HEK293 (cell line): Measurements from ENCODE around the gene NINL.

ENCODE experiments used
- CTCF ChIA-PET: fragments of 350-600 bp; formaldehyde crosslinking; extraction: SDS; loops from one replicate; lab custom pipeline; 2021; ENCODE audit warnings: antibody characterized with exemption; lab: Yijun Ruan, JAX
- POLR2A ChIA-PET: fragments of 300-600 bp; formaldehyde crosslinking; extraction: SDS; loops from one replicate; lab custom pipeline; 2020; ENCODE audit warnings: antibody characterized with exemption, inconsistent platforms; lab: Yijun Ruan, JAX
- H3K27ac ChIP-seq: fragments of 200-500 bp; sonication (Bioruptor generic); 2 replicates; pipeline ENCODE4 v1.5.1; 2014; ENCODE audit warnings: low read depth, low read length, control low read depth, inconsistent platforms; ENCODE audit errors: extremely low read depth
- H3K36me3 ChIP-seq, 2 experiments: fragments of 200-500 bp in 1 of 2; sonication (Bioruptor generic) in 1 of 2; 1 replicate in 1 of 2; 2 replicates in 1 of 2; pipeline ENCODE4 v1.5.1; 2014 to 2017; ENCODE audit warnings: inconsistent platforms in 2 of 2, low read length in 2 of 2; ENCODE audit not compliant: control insufficient read depth in 2 of 2, insufficient read depth in 1 of 2
- H3K4me1 ChIP-seq: fragments of 200-500 bp; sonication (Bioruptor generic); 2 replicates; pipeline ENCODE4 v1.5.1; 2014; ENCODE audit warnings: mild to moderate bottlenecking, low read length, inconsistent platforms; ENCODE audit not compliant: control insufficient read depth, insufficient read depth
- H3K4me3 ChIP-seq: 2 replicates; pipeline ENCODE4 v1.5.1; 2011; ENCODE audit warnings: low read depth, mild to moderate bottlenecking, control low read depth, low read length, moderate library complexity
- H3K9me3 ChIP-seq: fragments of 200-500 bp; sonication (Bioruptor generic); 2 replicates; pipeline ENCODE4 v1.5.1; 2014; ENCODE audit warnings: low read depth, low read length, inconsistent platforms; ENCODE audit not compliant: control insufficient read depth, insufficient read depth
- EGR2 ChIP-seq: fragments of 450-650 bp; formaldehyde crosslinking; IDR thresholded peaks from 2 replicates; pipeline ENCODE4 v1.5.1; 2016; ENCODE audit warnings: low read depth, missing biosample characterization, missing genetic modification characterization
- RBAK ChIP-seq: fragments of 450-650 bp; formaldehyde crosslinking; IDR thresholded peaks from 2 replicates; pipeline ENCODE4 v1.5.1; 2016; ENCODE audit warnings: missing biosample characterization, missing genetic modification characterization
- TCF7L2 ChIP-seq: IDR thresholded peaks from 2 replicates; pipeline ENCODE4 v1.6.1; 2011; ENCODE audit warnings: low read depth, mild to moderate bottlenecking, inconsistent platforms, low read length, moderate library complexity, borderline replicate concordance
- ZBTB48 ChIP-seq: fragments of 450-650 bp; formaldehyde crosslinking; IDR thresholded peaks from 2 replicates; pipeline ENCODE4 v1.5.1; 2016; ENCODE audit warnings: missing biosample characterization, missing genetic modification characterization
- ZNF112 ChIP-seq: fragments of 450-650 bp; formaldehyde crosslinking; IDR thresholded peaks from 2 replicates; pipeline ENCODE4 v1.5.0; 2017; ENCODE audit warnings: missing biosample characterization, missing genetic modification characterization
- ZNF132 ChIP-seq: fragments of 450-650 bp; formaldehyde crosslinking; IDR thresholded peaks from 2 replicates; pipeline ENCODE4 v1.5.1; 2017; ENCODE audit warnings: missing biosample characterization, missing genetic modification characterization, borderline replicate concordance
- ZNF2 ChIP-seq: fragments of 450-650 bp; formaldehyde crosslinking; IDR thresholded peaks from 2 replicates; pipeline ENCODE4 v1.5.1; 2016; ENCODE audit warnings: missing biosample characterization, missing genetic modification characterization
- ZNF266 ChIP-seq: fragments of 450-650 bp; formaldehyde crosslinking; IDR thresholded peaks from 2 replicates; pipeline ENCODE4 v1.5.1; 2016; ENCODE audit warnings: missing biosample characterization, missing genetic modification characterization, low read depth
- ZNF335 ChIP-seq: fragments of 450-650 bp; formaldehyde crosslinking; conservative IDR thresholded peaks from 2 replicates; pipeline ENCODE4 v1.5.1; 2016; ENCODE audit warnings: missing biosample characterization, missing genetic modification characterization
- ZNF394 ChIP-seq: fragments of 450-650 bp; formaldehyde crosslinking; IDR thresholded peaks from 2 replicates; pipeline ENCODE4 v1.5.1; 2016; ENCODE audit warnings: missing biosample characterization, missing genetic modification characterization, mild to moderate bottlenecking, moderate library complexity, borderline replicate concordance
- ZNF423 ChIP-seq: fragments of 450-650 bp; formaldehyde crosslinking; IDR thresholded peaks from 2 replicates; pipeline ENCODE4 v1.5.1; 2016; ENCODE audit warnings: missing biosample characterization, missing genetic modification characterization
- ZNF660 ChIP-seq: fragments of 450-650 bp; IDR thresholded peaks from 2 replicates; pipeline ENCODE4 v1.5.1; 2018; ENCODE audit warnings: missing biosample characterization, mild to moderate bottlenecking, missing genetic modification characterization
- TF ChIP-seq, protein P1 (sequence below): IDR thresholded peaks from 2 replicates; pipeline ENCODE4 v1.6.1; 2011; ENCODE audit warnings: mild to moderate bottlenecking, low read depth, low read length, borderline replicate concordance
- TF ChIP-seq, protein P2 (sequence below): fragments of 450-650 bp; IDR thresholded peaks from 2 replicates; pipeline ENCODE4 v1.5.1; 2018; ENCODE audit warnings: missing biosample characterization, mild to moderate bottlenecking, missing genetic modification characterization
- TF ChIP-seq, protein P3 (sequence below): fragments of 450-650 bp; formaldehyde crosslinking; IDR thresholded peaks from 2 replicates; pipeline ENCODE4 v1.5.1; 2016; ENCODE audit warnings: missing biosample characterization, missing genetic modification characterization
- TF ChIP-seq, protein P4 (sequence below): fragments of 450-650 bp; formaldehyde crosslinking; IDR thresholded peaks from 2 replicates; pipeline ENCODE4 v1.5.1; 2016; ENCODE audit warnings: missing biosample characterization, missing genetic modification characterization
- TF ChIP-seq, protein P5 (sequence below): fragments of 450-650 bp; formaldehyde crosslinking; conservative IDR thresholded peaks from 2 replicates; pipeline ENCODE4 v1.5.1; 2016; ENCODE audit warnings: low read depth, missing biosample characterization, missing genetic modification characterization
- TF ChIP-seq, protein P6 (sequence below): fragments of 450-650 bp; formaldehyde crosslinking; IDR thresholded peaks from 2 replicates; pipeline ENCODE4 v1.5.1; 2016; ENCODE audit warnings: missing biosample characterization, missing genetic modification characterization, low read depth
- TF ChIP-seq, protein P7 (sequence below): fragments of 450-650 bp; formaldehyde crosslinking; IDR thresholded peaks from 2 replicates; pipeline ENCODE4 v1.5.1; 2016; ENCODE audit warnings: missing biosample characterization, missing genetic modification characterization

The NINL gene

DNA sequence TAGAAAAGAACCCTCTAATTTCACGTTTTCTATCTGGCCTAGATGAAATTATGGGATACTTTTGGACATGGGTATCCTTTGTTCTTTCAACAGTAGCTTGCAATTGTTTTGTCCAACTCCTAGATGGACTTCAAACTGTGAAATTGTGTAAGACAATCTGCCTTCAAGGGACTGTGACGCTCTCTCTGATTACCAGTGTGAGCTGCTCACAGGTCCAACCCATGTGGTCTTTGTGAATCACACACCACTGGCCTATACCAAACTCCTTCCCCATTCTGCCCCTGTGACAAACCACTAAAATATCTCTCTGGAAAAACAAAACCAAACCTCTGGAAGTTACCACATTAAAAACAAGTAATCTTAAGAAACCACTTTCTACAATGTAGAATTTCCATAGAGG is 59.5 kb downstream of the NINL start:
- POLR2A ChIA-PET: no interaction called here
- Histone ChIP-seq H3K36me3 (peaks cover 0 to 23% of the 10 kb centered on the region in 2 experiments; a peak in 2 of 3 replicates), H3K4me1 (no peaks in the 10 kb centered on the region), H3K4me3 (no peak overlapping the region), H3K27ac (no peak overlapping the region), H3K9me3 (no peaks in the 10 kb centered on the region)
- TF ChIP-seq, protein P1, sequence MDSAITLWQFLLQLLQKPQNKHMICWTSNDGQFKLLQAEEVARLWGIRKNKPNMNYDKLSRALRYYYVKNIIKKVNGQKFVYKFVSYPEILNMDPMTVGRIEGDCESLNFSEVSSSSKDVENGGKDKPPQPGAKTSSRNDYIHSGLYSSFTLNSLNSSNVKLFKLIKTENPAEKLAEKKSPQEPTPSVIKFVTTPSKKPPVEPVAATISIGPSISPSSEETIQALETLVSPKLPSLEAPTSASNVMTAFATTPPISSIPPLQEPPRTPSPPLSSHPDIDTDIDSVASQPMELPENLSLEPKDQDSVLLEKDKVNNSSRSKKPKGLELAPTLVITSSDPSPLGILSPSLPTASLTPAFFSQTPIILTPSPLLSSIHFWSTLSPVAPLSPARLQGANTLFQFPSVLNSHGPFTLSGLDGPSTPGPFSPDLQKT: no peak
- TF ChIP-seq, protein P2, sequence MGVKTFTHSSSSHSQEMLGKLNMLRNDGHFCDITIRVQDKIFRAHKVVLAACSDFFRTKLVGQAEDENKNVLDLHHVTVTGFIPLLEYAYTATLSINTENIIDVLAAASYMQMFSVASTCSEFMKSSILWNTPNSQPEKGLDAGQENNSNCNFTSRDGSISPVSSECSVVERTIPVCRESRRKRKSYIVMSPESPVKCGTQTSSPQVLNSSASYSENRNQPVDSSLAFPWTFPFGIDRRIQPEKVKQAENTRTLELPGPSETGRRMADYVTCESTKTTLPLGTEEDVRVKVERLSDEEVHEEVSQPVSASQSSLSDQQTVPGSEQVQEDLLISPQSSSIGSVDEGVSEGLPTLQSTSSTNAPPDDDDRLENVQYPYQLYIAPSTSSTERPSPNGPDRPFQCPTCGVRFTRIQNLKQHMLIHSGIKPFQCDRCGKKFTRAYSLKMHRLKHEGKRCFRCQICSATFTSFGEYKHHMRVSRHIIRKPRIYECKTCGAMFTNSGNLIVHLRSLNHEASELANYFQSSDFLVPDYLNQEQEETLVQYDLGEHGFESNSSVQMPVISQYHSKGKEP: no peak
- no peak for TF ChIP-seq ZNF660 (tag by site-specific recombination)
- TF ChIP-seq, protein P3, sequence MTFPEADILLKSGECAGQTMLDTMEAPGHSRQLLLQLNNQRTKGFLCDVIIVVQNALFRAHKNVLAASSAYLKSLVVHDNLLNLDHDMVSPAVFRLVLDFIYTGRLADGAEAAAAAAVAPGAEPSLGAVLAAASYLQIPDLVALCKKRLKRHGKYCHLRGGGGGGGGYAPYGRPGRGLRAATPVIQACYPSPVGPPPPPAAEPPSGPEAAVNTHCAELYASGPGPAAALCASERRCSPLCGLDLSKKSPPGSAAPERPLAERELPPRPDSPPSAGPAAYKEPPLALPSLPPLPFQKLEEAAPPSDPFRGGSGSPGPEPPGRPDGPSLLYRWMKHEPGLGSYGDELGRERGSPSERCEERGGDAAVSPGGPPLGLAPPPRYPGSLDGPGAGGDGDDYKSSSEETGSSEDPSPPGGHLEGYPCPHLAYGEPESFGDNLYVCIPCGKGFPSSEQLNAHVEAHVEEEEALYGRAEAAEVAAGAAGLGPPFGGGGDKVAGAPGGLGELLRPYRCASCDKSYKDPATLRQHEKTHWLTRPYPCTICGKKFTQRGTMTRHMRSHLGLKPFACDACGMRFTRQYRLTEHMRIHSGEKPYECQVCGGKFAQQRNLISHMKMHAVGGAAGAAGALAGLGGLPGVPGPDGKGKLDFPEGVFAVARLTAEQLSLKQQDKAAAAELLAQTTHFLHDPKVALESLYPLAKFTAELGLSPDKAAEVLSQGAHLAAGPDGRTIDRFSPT: no peak
- TF ChIP-seq, protein P4, sequence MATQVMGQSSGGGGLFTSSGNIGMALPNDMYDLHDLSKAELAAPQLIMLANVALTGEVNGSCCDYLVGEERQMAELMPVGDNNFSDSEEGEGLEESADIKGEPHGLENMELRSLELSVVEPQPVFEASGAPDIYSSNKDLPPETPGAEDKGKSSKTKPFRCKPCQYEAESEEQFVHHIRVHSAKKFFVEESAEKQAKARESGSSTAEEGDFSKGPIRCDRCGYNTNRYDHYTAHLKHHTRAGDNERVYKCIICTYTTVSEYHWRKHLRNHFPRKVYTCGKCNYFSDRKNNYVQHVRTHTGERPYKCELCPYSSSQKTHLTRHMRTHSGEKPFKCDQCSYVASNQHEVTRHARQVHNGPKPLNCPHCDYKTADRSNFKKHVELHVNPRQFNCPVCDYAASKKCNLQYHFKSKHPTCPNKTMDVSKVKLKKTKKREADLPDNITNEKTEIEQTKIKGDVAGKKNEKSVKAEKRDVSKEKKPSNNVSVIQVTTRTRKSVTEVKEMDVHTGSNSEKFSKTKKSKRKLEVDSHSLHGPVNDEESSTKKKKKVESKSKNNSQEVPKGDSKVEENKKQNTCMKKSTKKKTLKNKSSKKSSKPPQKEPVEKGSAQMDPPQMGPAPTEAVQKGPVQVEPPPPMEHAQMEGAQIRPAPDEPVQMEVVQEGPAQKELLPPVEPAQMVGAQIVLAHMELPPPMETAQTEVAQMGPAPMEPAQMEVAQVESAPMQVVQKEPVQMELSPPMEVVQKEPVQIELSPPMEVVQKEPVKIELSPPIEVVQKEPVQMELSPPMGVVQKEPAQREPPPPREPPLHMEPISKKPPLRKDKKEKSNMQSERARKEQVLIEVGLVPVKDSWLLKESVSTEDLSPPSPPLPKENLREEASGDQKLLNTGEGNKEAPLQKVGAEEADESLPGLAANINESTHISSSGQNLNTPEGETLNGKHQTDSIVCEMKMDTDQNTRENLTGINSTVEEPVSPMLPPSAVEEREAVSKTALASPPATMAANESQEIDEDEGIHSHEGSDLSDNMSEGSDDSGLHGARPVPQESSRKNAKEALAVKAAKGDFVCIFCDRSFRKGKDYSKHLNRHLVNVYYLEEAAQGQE (tag by site-specific recombination): no peak
- TF ChIP-seq ZNF2 (tag by site-specific recombination): no peak
- no peak for TF ChIP-seq EGR2
- TF ChIP-seq, protein P5, sequence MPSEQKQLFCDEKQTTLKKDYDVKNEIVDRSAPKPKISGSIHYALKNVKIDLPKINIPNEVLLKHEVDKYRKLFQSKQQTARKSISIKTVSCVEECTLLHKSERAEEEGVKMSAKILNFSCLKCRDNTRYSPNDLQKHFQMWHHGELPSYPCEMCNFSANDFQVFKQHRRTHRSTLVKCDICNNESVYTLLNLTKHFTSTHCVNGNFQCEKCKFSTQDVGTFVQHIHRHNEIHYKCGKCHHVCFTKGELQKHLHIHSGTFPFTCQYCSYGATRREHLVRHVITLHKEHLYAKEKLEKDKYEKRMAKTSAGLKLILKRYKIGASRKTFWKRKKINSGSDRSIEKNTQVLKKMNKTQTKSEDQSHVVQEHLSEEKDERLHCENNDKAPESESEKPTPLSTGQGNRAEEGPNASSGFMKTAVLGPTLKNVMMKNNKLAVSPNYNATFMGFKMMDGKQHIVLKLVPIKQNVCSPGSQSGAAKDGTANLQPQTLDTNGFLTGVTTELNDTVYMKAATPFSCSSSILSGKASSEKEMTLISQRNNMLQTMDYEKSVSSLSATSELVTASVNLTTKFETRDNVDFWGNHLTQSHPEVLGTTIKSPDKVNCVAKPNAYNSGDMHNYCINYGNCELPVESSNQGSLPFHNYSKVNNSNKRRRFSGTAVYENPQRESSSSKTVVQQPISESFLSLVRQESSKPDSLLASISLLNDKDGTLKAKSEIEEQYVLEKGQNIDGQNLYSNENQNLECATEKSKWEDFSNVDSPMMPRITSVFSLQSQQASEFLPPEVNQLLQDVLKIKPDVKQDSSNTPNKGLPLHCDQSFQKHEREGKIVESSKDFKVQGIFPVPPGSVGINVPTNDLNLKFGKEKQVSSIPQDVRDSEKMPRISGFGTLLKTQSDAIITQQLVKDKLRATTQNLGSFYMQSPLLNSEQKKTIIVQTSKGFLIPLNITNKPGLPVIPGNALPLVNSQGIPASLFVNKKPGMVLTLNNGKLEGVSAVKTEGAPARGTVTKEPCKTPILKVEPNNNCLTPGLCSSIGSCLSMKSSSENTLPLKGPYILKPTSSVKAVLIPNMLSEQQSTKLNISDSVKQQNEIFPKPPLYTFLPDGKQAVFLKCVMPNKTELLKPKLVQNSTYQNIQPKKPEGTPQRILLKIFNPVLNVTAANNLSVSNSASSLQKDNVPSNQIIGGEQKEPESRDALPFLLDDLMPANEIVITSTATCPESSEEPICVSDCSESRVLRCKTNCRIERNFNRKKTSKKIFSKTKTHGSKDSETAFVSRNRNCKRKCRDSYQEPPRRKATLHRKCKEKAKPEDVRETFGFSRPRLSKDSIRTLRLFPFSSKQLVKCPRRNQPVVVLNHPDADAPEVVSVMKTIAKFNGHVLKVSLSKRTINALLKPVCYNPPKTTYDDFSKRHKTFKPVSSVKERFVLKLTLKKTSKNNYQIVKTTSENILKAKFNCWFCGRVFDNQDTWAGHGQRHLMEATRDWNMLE (tag by site-specific recombination): no peak
- no peak for TF ChIP-seq RBAK (tag by site-specific recombination)
- TF ChIP-seq, protein P6, sequence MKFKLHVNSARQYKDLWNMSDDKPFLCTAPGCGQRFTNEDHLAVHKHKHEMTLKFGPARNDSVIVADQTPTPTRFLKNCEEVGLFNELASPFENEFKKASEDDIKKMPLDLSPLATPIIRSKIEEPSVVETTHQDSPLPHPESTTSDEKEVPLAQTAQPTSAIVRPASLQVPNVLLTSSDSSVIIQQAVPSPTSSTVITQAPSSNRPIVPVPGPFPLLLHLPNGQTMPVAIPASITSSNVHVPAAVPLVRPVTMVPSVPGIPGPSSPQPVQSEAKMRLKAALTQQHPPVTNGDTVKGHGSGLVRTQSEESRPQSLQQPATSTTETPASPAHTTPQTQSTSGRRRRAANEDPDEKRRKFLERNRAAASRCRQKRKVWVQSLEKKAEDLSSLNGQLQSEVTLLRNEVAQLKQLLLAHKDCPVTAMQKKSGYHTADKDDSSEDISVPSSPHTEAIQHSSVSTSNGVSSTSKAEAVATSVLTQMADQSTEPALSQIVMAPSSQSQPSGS (tag by site-specific recombination): no peak
- TF ChIP-seq TCF7L2: no peak
- no peak for TF ChIP-seq ZNF132 (tag by site-specific recombination)
- TF ChIP-seq ZNF423 (tag by site-specific recombination): no peak
- TF ChIP-seq ZBTB48: no peak
- no peak for TF ChIP-seq ZNF112 (tag by site-specific recombination)
- TF ChIP-seq ZNF335 (tag by site-specific recombination): no peak
- TF ChIP-seq ZNF394 (tag by site-specific recombination): no peak
- no peak for TF ChIP-seq ZNF266 (tag by site-specific recombination)
- TF ChIP-seq, protein P7, sequence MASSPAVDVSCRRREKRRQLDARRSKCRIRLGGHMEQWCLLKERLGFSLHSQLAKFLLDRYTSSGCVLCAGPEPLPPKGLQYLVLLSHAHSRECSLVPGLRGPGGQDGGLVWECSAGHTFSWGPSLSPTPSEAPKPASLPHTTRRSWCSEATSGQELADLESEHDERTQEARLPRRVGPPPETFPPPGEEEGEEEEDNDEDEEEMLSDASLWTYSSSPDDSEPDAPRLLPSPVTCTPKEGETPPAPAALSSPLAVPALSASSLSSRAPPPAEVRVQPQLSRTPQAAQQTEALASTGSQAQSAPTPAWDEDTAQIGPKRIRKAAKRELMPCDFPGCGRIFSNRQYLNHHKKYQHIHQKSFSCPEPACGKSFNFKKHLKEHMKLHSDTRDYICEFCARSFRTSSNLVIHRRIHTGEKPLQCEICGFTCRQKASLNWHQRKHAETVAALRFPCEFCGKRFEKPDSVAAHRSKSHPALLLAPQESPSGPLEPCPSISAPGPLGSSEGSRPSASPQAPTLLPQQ (tag by site-specific recombination): no peak
- CTCF ChIA-PET: no interaction called here
